Trophoblast cell (in vitro differentiated cells and primary cell): ENCODE data around the gene MCAM.
A peak's percentile ranks its signal among the peaks of the same experiment; 100 is the strongest.

Experiments
- DNase-seq, 2 donors: peaks; one replicate each; pipeline ENCODE4 v3.0.0-alpha.2; 2016
- H2AFZ ChIP-seq: 2 replicates; pipeline ENCODE4 v1.6.1; 2013; ENCODE audit warnings: low read length, moderate library complexity, mild to moderate bottlenecking; ENCODE audit not compliant: insufficient read depth, poor library complexity
- H2AK5ac ChIP-seq: 2 replicates; pipeline ENCODE4 v1.6.1; 2013; ENCODE audit warnings: mild to moderate bottlenecking, low read length
- H2BK120ac ChIP-seq: 2 replicates; pipeline ENCODE4 v1.6.1; 2013; ENCODE audit warnings: low read length, mild to moderate bottlenecking, moderate library complexity; ENCODE audit not compliant: insufficient read depth, poor library complexity
- H2BK12ac ChIP-seq: 2 replicates; pipeline ENCODE4 v1.6.1; 2013; ENCODE audit warnings: mild to moderate bottlenecking, low read length, moderate library complexity
- H2BK5ac ChIP-seq: 2 replicates; pipeline ENCODE4 v1.6.1; 2013; ENCODE audit warnings: low read length, low read depth, moderate library complexity, mild to moderate bottlenecking; ENCODE audit not compliant: poor library complexity
- H3K14ac ChIP-seq: 2 replicates; pipeline ENCODE4 v1.6.1; 2013; ENCODE audit warnings: mild to moderate bottlenecking, low read length
- H3K18ac ChIP-seq: 2 replicates; pipeline ENCODE4 v1.6.1; 2013; ENCODE audit warnings: mild to moderate bottlenecking, low read length
- H3K23ac ChIP-seq: 2 replicates; pipeline ENCODE4 v1.6.1; 2013; ENCODE audit warnings: low read length
- H3K27ac ChIP-seq: 2 replicates; pipeline ENCODE4 v1.5.1; 2013; ENCODE audit warnings: low read depth, mild to moderate bottlenecking, inconsistent platforms, low read length, moderate library complexity
- H3K27me3 ChIP-seq: 2 replicates; pipeline ENCODE4 v1.6.1; 2013; ENCODE audit warnings: inconsistent platforms, mild to moderate bottlenecking, low read length, moderate library complexity; ENCODE audit not compliant: insufficient read depth
- H3K36me3 ChIP-seq, 2 experiments: 1 replicate in 1 of 2; 2 replicates in 1 of 2; pipeline ENCODE4 v1.6.1; 2013; ENCODE audit warnings: low read length in 2 of 2, mild to moderate bottlenecking in 2 of 2, moderate library complexity in 1 of 2; ENCODE audit not compliant: insufficient read depth in 2 of 2, control insufficient read depth in 1 of 2
- H3K4ac ChIP-seq: 2 replicates; pipeline ENCODE4 v1.6.1; 2013; ENCODE audit warnings: low read depth, mild to moderate bottlenecking, low read length, moderate library complexity
- H3K4me1 ChIP-seq, 2 experiments: 1 replicate in 1 of 2; 2 replicates in 1 of 2; pipeline ENCODE4 v1.6.1; 2013; ENCODE audit warnings: low read length in 2 of 2, mild to moderate bottlenecking in 2 of 2, moderate library complexity in 1 of 2; ENCODE audit not compliant: insufficient read depth in 2 of 2, control insufficient read depth in 1 of 2
- H3K4me2 ChIP-seq: 2 replicates; pipeline ENCODE4 v1.6.1; 2013; ENCODE audit warnings: inconsistent platforms, mild to moderate bottlenecking, low read length, moderate library complexity
- H3K4me3 ChIP-seq: 2 replicates; pipeline ENCODE4 v1.5.1; 2013; ENCODE audit warnings: mild to moderate bottlenecking, low read depth, low read length, inconsistent platforms
- H3K79me1 ChIP-seq: one replicate; pipeline ENCODE4 v1.6.1; 2013; ENCODE audit warnings: low read length
- H3K79me2 ChIP-seq: 2 replicates; pipeline ENCODE4 v1.6.1; 2013; ENCODE audit warnings: low read length, mild to moderate bottlenecking; ENCODE audit not compliant: control insufficient read depth, insufficient read depth, poor library complexity
- H3K9ac ChIP-seq: 2 replicates; pipeline ENCODE4 v1.6.1; 2013; ENCODE audit warnings: mild to moderate bottlenecking, low read length
- H3K9me3 ChIP-seq: 2 replicates; pipeline ENCODE4 v1.6.1; 2013; ENCODE audit warnings: low read depth, mild to moderate bottlenecking, control low read depth, inconsistent platforms, low read length; ENCODE audit not compliant: insufficient read depth
- H4K12ac ChIP-seq: 2 replicates; pipeline ENCODE4 v1.6.1; 2013; ENCODE audit warnings: low read depth, mild to moderate bottlenecking, low read length, moderate library complexity
- H4K8ac ChIP-seq: 2 replicates; pipeline ENCODE4 v1.6.1; 2013; ENCODE audit warnings: low read depth, mild to moderate bottlenecking, low read length, moderate library complexity
- H4K91ac ChIP-seq: one replicate; pipeline ENCODE4 v1.6.1; 2013; ENCODE audit warnings: low read depth, mild to moderate bottlenecking, low read length, moderate library complexity
- WGBS: extraction: QIAGEN DNeasy Blood & Tissue Kit; methylation state at CpG from one replicate; pipeline ENCODE4 v1.1.7; 2013; ENCODE audit warnings: missing lambda C conversion rate; ENCODE audit not compliant: insufficient read length, insufficient coverage; ENCODE audit errors: extremely low coverage; 5-methylcytosine and 5-hydroxymethylcytosine counted together

Gene MCAM

GRCh38 chr11:119318240-119319135 is 1.6 kb upstream of the MCAM start:
- peak overlapping the region; percentile 71 for H4K8ac ChIP-seq
- H3K27ac ChIP-seq, result peak overlapping the region; percentile 91
- peak overlapping the region; percentile 78 for H2BK12ac ChIP-seq
- peak overlapping the region; percentile 84 for H4K91ac ChIP-seq
- H3K9me3 ChIP-seq, result no peaks in the 10 kb centered on the region
- H3K14ac ChIP-seq, result peak overlapping the region; percentile 56
- peak overlapping the region; percentile 31 for H2AFZ ChIP-seq
- peak overlapping the region; percentile 73 for H2BK120ac ChIP-seq
- peak overlapping the region; percentile 60 for H2BK5ac ChIP-seq
- peak overlapping the region; percentile 15 for H3K4ac ChIP-seq
- peak; percentile 99 to 100 for DNase-seq
- no peak overlapping the region for H3K4me3 ChIP-seq
- H2AK5ac ChIP-seq, result peak overlapping the region; percentile 50
- no CpG with 5 or more reads among the region's 22 CpGs for WGBS
- peak overlapping the region; percentile 56 for H4K12ac ChIP-seq
- peak overlapping the region; percentile 68 for H3K18ac ChIP-seq
- peaks cover 6% of the 10 kb centered on the region for H3K27me3 ChIP-seq
- H3K4me1 ChIP-seq, result peaks cover 60 to 61% of the 10 kb centered on the region in 2 experiments
- H3K4me2 ChIP-seq, result peak overlapping the region; percentile 19
- peaks cover 9 to 10% of the 10 kb centered on the region in 2 experiments for H3K36me3 ChIP-seq
- peaks cover 5% of the 10 kb centered on the region for H3K79me2 ChIP-seq
- H3K23ac ChIP-seq, result no peak overlapping the region
- peaks cover 49% of the 10 kb centered on the region for H3K79me1 ChIP-seq
- no peak overlapping the region for H3K9ac ChIP-seq

- Histone ChIP-seq H3K9ac (no peak overlapping the region), H2BK12ac (peak overlapping the region; percentile 7), H3K4me3 (no peak overlapping the region), H3K4me1 (peaks cover 60 to 61% of the 10 kb centered on the region in 2 experiments), H3K36me3 (peaks cover 11 to 13% of the 10 kb centered on the region in 2 experiments), H2AK5ac (peak overlapping the region; percentile 49), H4K8ac (peak overlapping the region; percentile 44), H3K27me3 (peaks cover 6% of the 10 kb centered on the region), H3K79me1 (peaks cover 49% of the 10 kb centered on the region), H2BK120ac (peak overlapping the region; percentile 73), H3K27ac (peak overlapping the region; percentile 91), H3K9me3 (no peaks in the 10 kb centered on the region), H3K4me2 (peak overlapping the region; percentile 54), H3K23ac (no peak overlapping the region), H2BK5ac (peak overlapping the region; percentile 38), H4K12ac (peak overlapping the region; percentile 50), H3K79me2 (peaks cover 5% of the 10 kb centered on the region), H3K4ac (peak overlapping the region; percentile 31), H2AFZ (peak overlapping the region; percentile 40), H4K91ac (peak overlapping the region; percentile 57), H3K18ac (peak overlapping the region; percentile 5), H3K14ac (peak overlapping the region; percentile 67)
- peak; percentile 80 to 90 for DNase-seq
- WGBS, result no CpG with 5 or more reads among the region's 14 CpGs
Measured at GRCh38 chr11:119317592-119318239, 786 bp upstream of the MCAM start.

- Histone ChIP-seq H4K12ac (peak overlapping the region; percentile 13), H3K79me2 (peaks cover 4% of the 10 kb centered on the region), H3K27ac (no peak overlapping the region), H2BK5ac (no peak overlapping the region), H3K79me1 (peaks cover 43% of the 10 kb centered on the region), H4K91ac (peak overlapping the region; percentile 41), H2BK120ac (peak overlapping the region; percentile 43), H3K9ac (peak overlapping the region; percentile 24), H3K4me1 (peaks cover 55 to 57% of the 10 kb centered on the region in 2 experiments), H3K4ac (peak overlapping the region; percentile 21), H3K23ac (no peak overlapping the region), H3K9me3 (no peaks in the 10 kb centered on the region), H2AFZ (peak overlapping the region; percentile 39), H3K4me3 (peak overlapping the region; percentile 87), H3K27me3 (peaks cover 6% of the 10 kb centered on the region), H2AK5ac (peak overlapping the region; percentile 60), H3K14ac (peak overlapping the region; percentile 41), H4K8ac (peak overlapping the region; percentile 39), H2BK12ac (peak overlapping the region; percentile 31), H3K36me3 (peaks cover 26 to 28% of the 10 kb centered on the region in 2 experiments), H3K4me2 (peak overlapping the region; percentile 97), H3K18ac (peak overlapping the region; percentile 42)
- DNase-seq, result peak in 1 of 2 donors; percentile 43
- WGBS, result no CpG with 5 or more reads among the region's 46 CpGs
Measured at GRCh38 chr11:119316016-119316728, 758 bp downstream of the MCAM start.
